Measurements from ENCODE around the gene NIPBL.
"Not testable (repeated sequence)": the region's sequence is repeated elsewhere in the genome, so short reads cannot be mapped to it uniquely, and the experiment has no call there.

The NIPBL gene

GRCh38 chr5:36908544-36909260, 32.1 kb downstream of the NIPBL start:
- no peak for DNase-seq

DNA sequence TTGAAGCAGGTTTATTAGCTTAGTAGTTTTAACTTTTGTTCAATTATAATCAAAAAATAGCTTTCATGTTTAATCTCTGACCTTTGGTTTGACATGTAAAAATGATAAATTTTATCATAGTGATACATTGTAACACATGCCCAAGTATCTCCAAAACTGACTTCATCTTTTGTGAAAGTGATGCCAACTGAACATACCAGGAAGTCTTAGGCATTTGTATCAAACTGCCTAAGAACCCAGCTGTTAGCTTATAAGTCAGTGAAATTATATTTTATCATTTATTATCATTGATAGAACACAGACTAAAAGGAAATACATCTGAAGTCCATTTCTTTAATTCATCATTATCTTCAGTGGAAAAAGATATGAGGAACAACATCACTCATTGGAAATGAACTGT, 39.1 kb downstream of the NIPBL start:
- no peak for DNase-seq

- not testable (repeated sequence) for DNase-seq
Measured at GRCh38 chr5:36916614-36917013, 40.0 kb downstream of the NIPBL start.

- DNase-seq = not testable (repeated sequence)
Measured at GRCh38 chr5:36917358-36917757, 40.8 kb downstream of the NIPBL start.

GRCh38 chr5:36919238-36919637, 42.7 kb downstream of the NIPBL start:
- no peak for DNase-seq

- DNase-seq = no peak
Measured at GRCh38 chr5:36919650-36920049, 43.1 kb downstream of the NIPBL start.

DNA sequence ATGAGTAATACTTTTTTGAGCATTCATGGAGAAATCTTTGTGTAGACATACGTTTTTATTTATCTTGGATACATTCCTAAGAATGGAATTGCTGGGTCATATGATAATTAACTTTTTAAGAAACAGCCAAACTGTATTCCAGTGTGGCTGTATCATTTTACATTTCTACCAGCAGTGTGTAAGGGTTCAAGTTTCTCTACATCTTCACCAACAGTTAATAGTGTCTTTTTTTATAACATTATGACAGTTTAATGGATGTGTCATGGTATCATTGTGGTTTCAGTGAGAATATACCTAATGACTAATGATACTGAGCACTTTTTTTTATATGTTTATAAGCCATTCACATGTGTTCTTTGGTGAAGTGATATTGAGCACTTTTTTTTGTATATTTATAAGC, 52.4 kb downstream of the NIPBL start:
- DNase-seq = no peak

- DNase-seq = no peak
Measured at GRCh38 chr5:36929438-36929837, 52.9 kb downstream of the NIPBL start.

DNA sequence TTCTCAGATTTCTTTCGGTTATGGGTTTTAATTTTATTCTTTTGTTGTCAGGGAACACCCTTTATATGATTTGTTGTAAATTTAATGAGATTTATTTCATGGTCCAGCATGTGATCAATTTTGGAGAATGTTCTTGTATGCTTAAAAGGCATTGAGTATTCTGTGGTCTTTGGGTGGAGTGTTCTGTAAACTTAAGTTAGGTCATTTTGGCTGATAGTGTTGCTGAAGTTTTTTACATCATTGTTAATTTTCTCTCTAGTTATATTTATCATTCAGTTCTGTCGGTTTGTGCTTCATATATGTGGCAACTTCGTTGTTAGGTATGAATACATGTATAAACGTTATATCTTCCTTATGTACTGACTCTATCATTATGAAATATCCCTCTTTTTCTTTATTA, 55.5 kb downstream of the NIPBL start:
- DNase-seq = no peak

- no peak for DNase-seq
Measured at GRCh38 chr5:36932699-36933098, 56.1 kb downstream of the NIPBL start.

GRCh38 chr5:36934740-36935356, 58.3 kb downstream of the NIPBL start:
- no peak for DNase-seq

- DNase-seq = no peak
Measured at GRCh38 chr5:36935805-36936204, 59.2 kb downstream of the NIPBL start.

GRCh38 chr5:36936309-36936708, 59.7 kb downstream of the NIPBL start:
- DNase-seq = no peak

- DNase-seq = no peak
Measured at GRCh38 chr5:36938129-36938528, 61.6 kb downstream of the NIPBL start.

DNA sequence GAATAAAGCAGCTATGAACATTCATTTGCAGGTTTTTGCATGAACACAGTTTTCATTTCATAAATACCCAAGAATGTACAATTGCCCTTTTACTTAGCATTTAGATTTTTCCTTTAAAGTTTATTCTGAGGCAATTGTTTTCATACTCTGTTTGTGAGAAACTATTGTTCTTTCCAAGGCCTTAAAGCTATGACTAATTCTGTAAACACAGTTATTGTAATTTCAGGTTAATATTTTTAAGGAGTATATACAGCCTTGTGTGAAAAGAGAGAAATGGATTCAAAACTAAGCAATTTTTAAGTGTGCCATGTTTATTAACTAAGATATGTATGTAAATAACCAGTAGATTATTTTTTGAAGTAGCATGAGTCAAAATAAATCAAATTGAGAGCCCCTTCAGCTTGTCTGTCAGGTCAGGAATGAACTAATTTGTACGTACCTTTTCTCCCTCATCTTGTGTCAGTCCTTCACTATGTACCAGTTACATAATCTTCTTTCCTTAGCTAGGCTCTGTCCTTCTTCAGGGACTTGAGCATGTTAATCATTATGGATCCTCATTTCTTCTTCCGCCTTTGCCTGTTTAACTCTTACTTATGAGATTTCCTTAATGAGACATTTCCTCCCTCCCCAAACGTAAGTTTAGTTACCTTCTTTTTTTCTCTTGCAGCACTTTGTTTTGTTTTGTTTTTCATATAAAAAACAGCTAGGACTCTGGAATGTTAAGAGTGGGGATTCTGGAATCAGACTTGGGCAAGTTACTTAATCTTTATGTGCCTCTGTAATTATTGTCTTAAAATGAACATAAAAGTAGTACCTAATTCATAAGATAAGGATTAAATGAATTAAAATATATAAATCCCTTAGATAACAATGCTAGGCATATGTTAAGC, 63.6 kb downstream of the NIPBL start:
- no peak for DNase-seq

GRCh38 chr5:36943584-36943983, 67.0 kb downstream of the NIPBL start:
- no peak for DNase-seq

- no peak for DNase-seq
Measured at GRCh38 chr5:36944024-36944423, 67.5 kb downstream of the NIPBL start.

DNA sequence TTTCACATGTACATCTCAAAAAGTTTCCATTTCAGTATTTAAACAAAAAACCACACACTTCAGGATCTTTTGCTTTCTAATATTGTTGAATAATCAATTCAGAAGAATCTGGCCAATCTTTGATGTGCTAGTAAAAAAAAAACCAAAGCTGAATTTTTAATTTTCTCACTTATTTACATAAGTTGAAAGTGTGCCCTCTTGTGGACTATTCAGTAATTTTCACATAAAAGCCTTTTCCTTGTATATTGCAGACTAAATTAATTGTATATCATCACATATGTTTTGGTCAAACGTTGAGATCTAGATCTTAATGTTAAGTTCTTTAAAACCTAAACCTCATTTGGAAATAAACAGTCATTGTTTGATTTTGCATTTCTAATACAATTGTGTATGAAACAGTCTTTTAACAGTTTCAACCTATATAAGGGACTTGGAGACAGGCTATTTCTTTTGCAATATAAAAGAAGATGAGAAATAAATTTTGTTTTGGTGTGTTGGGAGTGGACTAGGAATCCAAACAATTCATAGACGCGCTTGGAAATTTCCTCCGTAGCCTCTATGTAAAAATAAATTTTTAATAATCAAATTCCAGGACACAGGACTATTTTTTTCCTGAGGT, 68.1 kb downstream of the NIPBL start:
- DNase-seq = no peak

DNA sequence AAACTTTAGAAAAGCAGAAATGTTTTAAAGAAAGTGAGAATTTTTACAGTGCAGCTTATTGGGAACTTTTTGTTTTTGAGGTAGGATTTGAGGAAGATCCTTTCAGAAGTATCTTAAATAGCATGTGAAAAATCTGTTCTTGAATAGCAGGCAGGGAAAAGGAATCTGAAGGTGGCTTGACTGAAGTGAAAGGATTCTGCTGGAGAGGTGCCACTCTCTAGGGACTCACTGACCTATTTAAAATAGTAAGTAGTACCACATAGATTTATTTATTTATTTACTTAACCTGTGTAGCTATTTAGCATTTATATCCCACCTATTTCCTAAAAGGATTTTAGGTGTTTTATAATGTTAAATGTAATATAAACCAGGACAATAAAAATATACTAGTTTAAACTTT, 69.1 kb downstream of the NIPBL start:
- no peak for DNase-seq

- no peak for DNase-seq
Measured at GRCh38 chr5:36946101-36946500, 69.5 kb downstream of the NIPBL start.

DNA sequence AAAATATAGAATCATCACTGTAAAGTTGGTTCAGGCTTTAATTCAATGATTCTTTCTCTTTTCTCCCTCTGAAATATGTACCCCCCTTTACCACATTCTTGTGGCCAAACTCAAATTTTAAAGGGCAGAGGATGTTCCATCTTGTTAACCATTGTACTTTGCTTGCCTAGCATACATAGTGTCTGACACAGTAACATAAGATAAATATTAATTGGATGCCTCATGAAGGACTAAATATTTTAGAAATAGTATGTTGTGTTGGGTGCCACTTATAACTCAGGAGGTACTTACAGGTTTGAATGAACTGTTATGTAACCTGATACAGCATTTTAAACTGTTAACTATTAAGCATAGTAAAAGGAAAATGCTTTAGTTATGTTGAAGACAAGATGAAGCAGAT, 71.5 kb downstream of the NIPBL start:
- no peak for DNase-seq

DNA sequence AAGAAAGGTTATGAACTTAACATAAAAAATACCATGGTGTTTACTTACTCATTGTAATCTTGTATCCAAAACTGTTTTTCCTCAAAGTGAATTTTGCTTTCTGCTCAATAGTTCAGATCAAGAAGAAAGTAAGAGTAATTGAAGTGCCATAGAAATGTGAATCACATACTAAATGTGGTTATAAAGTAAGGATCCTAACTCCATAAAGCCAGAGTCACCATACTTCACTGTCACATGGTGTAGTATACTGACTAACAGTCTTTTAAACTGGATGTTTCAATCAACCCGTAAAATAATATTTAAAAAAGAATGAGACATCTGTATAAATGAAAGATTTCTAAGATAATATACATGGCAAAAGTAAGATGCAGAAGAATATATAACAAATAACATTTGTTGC, 72.1 kb downstream of the NIPBL start:
- DNase-seq = no peak

DNA sequence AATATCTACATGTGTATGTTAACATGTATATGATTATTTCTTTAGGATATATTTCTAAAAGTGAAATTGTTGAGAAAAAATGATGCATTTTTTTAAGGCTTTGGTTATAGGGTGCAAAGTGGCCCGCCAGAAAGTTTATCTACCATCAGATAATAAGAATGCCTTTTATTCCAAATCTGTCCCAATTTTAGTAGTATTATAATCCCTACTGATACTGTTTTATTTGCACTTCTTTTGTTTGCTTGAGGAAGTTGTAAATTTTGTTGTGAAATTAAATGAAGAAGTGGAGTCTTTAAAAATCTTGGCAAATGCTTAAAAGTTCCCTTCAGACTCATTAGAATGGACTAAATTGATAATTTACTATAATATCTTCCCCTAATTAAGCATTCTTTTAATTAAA, 73.0 kb downstream of the NIPBL start:
- DNase-seq = no peak
